BLaER1 treated with 17β-estradiol and CSF1 and Interleukin-3, amounts not matched to agents 10 nM and 100 nM (cell line): ENCODE data around the gene GNPAT.

ENCODE experiments used
- H3K27ac ChIP-seq, 11 experiments: shearing (Covaris generic); formaldehyde crosslinking; 2 replicates each; pipeline ENCODE4 v1.8.1; 2022
- H3K27me3 ChIP-seq, 11 experiments: shearing (Covaris generic); formaldehyde crosslinking; 2 replicates each; pipeline ENCODE4 v1.8.1; 2022
- H3K36me3 ChIP-seq, 11 experiments: shearing (Covaris generic); formaldehyde crosslinking; 2 replicates each; pipeline ENCODE4 v1.8.1; 2022
- H3K4me1 ChIP-seq, 10 experiments: shearing (Covaris generic); formaldehyde crosslinking; 2 replicates each; pipeline ENCODE4 v1.8.1; 2022
- H3K4me2 ChIP-seq, 11 experiments: shearing (Covaris generic); formaldehyde crosslinking; 2 replicates each; pipeline ENCODE4 v1.8.1; 2022
- H3K4me3 ChIP-seq, 10 experiments: shearing (Covaris generic); formaldehyde crosslinking; 2 replicates each; pipeline ENCODE4 v1.8.1; 2022
- H3K9ac ChIP-seq, 11 experiments: shearing (Covaris generic); formaldehyde crosslinking; 2 replicates each; pipeline ENCODE4 v1.8.1; 2022
- H3K9me3 ChIP-seq, 11 experiments: shearing (Covaris generic); formaldehyde crosslinking; replicated peaks in 1 of 11; 2 replicates each; pipeline ENCODE4 v1.8.1; 2022
- H4K20me1 ChIP-seq, 11 experiments: shearing (Covaris generic); formaldehyde crosslinking; 2 replicates each; pipeline ENCODE4 v1.8.1; 2022
- Cebpa-rat ChIP-seq, 11 experiments: shearing (Covaris generic); IDR thresholded peaks; 2 replicates each; pipeline ENCODE4 v1.8.1; 2022

Gene GNPAT

DNA sequence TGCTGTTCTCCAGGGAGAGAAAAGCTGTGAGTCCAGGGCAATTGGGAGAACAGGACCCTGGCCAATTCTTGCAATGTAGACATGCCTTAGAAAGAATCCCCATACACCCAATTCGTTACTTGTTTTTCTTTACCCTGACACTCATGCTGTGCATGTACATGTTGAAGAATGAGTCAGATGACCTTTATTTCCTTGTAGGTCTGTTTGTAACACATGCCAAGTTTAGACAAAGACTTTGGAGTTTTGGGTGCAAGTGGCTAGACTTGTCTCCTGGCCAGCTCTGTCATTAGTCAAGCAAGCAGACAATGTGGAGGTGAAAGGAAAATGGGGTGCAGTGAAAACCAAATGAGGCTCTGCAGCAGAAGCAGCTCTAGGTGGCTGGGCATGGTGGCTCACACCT is 38.1 kb downstream of the GNPAT start:
- H3K27ac ChIP-seq = no peak overlapping the region
- H4K20me1 ChIP-seq = no peaks in the 10 kb centered on the region
- H3K4me1 ChIP-seq = no peaks in the 10 kb centered on the region
- no peak overlapping the region for H3K4me3 ChIP-seq
- H3K9ac ChIP-seq = no peak overlapping the region
- TF ChIP-seq Cebpa-rat (IDR thresholded peaks at IDR 0.05) = no peak
- H3K9me3 ChIP-seq = no peaks in the 10 kb centered on the region
- H3K36me3 ChIP-seq = peaks cover 34 to 52% (median 47%) of the 10 kb centered on the region in 11 experiments
- no peak overlapping the region for H3K4me2 ChIP-seq
- no peaks in the 10 kb centered on the region for H3K27me3 ChIP-seq

DNA sequence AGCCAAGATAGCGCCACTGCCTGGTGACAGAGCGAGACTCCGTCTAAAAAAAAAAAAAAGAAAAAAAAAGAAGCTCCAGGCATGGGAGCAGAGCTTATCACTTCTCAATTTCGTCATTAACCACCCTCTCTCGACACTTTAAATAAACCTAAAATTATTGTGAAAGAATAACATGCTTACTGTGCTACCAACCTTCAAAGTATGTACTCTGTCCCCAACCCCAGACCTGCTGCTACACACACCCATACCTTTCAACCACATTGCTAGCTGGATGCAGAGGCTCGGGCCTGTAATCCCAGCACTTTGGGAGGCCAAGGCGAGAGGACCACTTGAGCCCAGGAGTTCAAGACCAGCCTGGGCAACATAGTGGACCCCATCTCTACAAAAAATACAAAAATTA is 38.7 kb downstream of the GNPAT start:
- Histone ChIP-seq H3K9me3 (no peaks in the 10 kb centered on the region), H3K4me1 (no peaks in the 10 kb centered on the region), H3K4me2 (no peak overlapping the region), H4K20me1 (no peaks in the 10 kb centered on the region), H3K36me3 (peaks cover 28 to 46% (median 41%) of the 10 kb centered on the region in 11 experiments), H3K9ac (no peak overlapping the region), H3K4me3 (no peak overlapping the region), H3K27ac (no peak overlapping the region), H3K27me3 (no peaks in the 10 kb centered on the region)
- TF ChIP-seq Cebpa-rat (IDR thresholded peaks at IDR 0.05) = no peak

DNA sequence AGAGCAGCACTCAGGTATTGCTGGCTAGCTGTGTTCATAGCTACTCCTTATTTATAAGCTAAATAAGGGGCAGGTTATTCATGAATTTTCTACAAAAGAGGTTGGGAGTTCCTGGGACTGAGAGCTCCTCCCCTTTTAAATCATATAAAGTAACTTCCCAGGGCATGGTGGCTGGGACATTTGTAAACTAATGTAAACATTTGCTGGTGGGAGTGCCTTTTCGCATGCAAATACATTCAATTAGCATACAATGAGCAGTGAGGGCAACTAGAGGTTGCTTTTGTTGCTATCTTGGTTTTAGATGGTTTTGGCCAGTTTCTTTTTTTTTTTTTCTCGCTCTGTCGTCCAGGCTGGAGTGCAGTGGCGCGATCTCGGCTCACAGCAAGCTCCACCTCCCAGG is 43.4 kb downstream of the GNPAT start:
- Histone ChIP-seq H3K9ac (no peak overlapping the region), H3K4me3 (no peak overlapping the region), H3K27ac (no peak overlapping the region), H3K36me3 (0 out of 22 replicates have a peak, but pooled peaks cover 0 to under 1% (median 0%) of the 10 kb centered on the region in 11 experiments), H4K20me1 (no peaks in the 10 kb centered on the region), H3K9me3 (no peaks in the 10 kb centered on the region), H3K27me3 (no peaks in the 10 kb centered on the region), H3K4me2 (no peak overlapping the region), H3K4me1 (peaks cover 0 to 6% (median 0%) of the 10 kb centered on the region in 10 experiments; a peak in 5 of 20 replicates)
- no peak for TF ChIP-seq Cebpa-rat (IDR thresholded peaks at IDR 0.05)

DNA sequence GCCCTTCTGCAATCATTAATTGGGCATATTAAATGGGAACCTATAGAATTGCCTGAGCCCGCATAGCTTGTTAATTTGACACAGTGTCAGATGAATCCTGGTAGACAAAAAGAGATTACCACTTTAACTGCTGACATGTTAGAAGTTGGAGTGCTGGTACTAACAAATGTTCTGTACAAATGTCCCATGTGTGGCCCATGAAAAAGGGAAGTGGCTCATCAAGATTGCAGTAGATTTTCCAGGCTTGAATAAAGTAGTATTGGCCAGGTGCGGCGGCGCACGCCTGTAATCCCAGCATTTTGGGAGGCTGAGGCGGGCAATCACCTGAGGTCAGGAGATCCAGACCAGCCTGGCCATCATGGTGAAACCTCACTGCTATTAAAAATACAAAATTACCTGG is 45.6 kb downstream of the GNPAT start:
- Histone ChIP-seq H3K4me1 (peaks cover 0 to 6% (median 0%) of the 10 kb centered on the region in 10 experiments; a peak in 5 of 20 replicates), H3K9ac (no peak overlapping the region), H3K27ac (no peak overlapping the region), H3K9me3 (no peaks in the 10 kb centered on the region), H4K20me1 (no peaks in the 10 kb centered on the region), H3K27me3 (no peaks in the 10 kb centered on the region), H3K4me3 (no peak overlapping the region), H3K36me3 (no peaks in the 10 kb centered on the region), H3K4me2 (no peak overlapping the region)
- TF ChIP-seq Cebpa-rat (IDR thresholded peaks at IDR 0.05) = no peak

DNA sequence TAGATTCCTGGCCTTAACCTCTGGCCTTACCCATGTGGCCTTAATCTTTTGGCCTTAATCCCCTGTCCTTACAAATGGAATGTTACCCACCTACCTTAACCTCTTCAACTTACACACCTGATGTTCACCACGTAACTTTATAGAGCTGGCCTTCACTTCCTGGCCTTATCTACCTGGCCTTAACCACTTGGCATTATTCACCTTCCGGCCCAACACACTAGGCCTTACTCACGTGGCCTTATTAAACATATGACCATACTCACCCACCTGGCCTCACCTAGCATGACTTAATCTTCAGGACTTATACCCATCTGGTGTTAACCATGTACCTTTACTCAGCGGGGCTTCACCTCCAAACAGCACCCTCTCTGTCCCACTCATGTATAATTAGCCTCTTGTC is 54.9 kb downstream of the GNPAT start:
- H4K20me1 ChIP-seq = no peaks in the 10 kb centered on the region
- no peak for TF ChIP-seq Cebpa-rat (IDR thresholded peaks at IDR 0.05)
- H3K4me2 ChIP-seq = no peak overlapping the region
- H3K4me1 ChIP-seq = no peaks in the 10 kb centered on the region
- no peak overlapping the region for H3K27ac ChIP-seq
- H3K4me3 ChIP-seq = no peak overlapping the region
- H3K27me3 ChIP-seq = no peaks in the 10 kb centered on the region
- H3K9ac ChIP-seq = no peak overlapping the region
- H3K36me3 ChIP-seq = no peaks in the 10 kb centered on the region
- no peaks in the 10 kb centered on the region for H3K9me3 ChIP-seq

DNA sequence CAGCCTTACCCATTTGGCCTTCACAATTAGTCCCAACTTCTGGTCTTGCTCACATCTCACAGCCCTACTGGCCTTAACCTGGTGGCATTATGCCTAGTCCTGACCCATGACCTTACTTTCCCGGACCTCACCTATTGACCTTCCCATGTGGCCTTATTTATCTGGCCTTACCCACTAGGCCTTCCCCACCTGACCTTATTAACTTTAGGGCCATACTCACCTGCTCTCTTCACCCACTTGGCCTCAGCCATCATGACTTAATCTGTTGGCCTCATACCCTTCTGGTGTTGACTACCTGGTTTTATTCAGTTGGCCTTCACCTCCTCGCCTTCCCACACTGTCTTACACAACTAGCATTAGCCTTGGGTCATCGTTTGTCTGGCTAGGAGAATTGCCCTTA is 61.0 kb downstream of the GNPAT start:
- H4K20me1 ChIP-seq = no peaks in the 10 kb centered on the region
- H3K9ac ChIP-seq = no peak overlapping the region
- no peak for TF ChIP-seq Cebpa-rat (IDR thresholded peaks at IDR 0.05)
- H3K4me3 ChIP-seq = no peak overlapping the region
- no peak overlapping the region for H3K27ac ChIP-seq
- H3K27me3 ChIP-seq = no peaks in the 10 kb centered on the region
- no peaks in the 10 kb centered on the region for H3K4me1 ChIP-seq
- H3K4me2 ChIP-seq = no peak overlapping the region
- H3K36me3 ChIP-seq = no peaks in the 10 kb centered on the region
- H3K9me3 ChIP-seq = no peaks in the 10 kb centered on the region

DNA sequence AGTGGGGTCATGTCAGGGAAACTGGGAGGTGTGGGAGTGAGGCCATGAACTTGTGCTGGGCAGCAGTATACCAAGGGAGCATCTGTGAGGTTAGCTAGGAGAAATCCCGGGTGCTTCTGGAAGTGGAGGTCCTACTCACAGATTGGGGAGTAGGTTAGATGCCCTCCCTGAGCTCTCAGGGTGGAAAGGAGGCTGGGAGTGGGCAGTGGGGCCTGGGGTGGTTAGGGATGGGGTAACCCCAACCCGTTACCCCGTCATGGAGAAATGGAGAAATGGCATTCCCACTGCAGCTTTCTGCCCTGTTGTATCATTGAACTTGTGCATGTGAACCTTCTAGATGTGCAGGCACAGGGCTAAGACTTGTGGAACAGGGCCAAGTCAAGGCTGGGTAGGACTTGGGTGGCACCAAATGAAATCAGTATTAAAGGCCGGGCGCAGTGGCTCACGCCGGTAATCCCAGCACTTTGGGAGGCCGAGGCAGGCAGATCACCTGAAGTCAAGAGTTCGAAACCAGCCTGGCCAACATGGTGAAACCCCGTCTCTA is 69.5 kb downstream of the GNPAT start:
- no peaks in the 10 kb centered on the region for H3K9me3 ChIP-seq
- H4K20me1 ChIP-seq = no peaks in the 10 kb centered on the region
- no peak overlapping the region for H3K4me3 ChIP-seq
- H3K4me2 ChIP-seq = no peak overlapping the region
- no peak overlapping the region for H3K27ac ChIP-seq
- no peaks in the 10 kb centered on the region for H3K27me3 ChIP-seq
- no peaks in the 10 kb centered on the region for H3K36me3 ChIP-seq
- no peak overlapping the region for H3K9ac ChIP-seq
- no peaks in the 10 kb centered on the region for H3K4me1 ChIP-seq
- no peak for TF ChIP-seq Cebpa-rat (IDR thresholded peaks at IDR 0.05)

DNA sequence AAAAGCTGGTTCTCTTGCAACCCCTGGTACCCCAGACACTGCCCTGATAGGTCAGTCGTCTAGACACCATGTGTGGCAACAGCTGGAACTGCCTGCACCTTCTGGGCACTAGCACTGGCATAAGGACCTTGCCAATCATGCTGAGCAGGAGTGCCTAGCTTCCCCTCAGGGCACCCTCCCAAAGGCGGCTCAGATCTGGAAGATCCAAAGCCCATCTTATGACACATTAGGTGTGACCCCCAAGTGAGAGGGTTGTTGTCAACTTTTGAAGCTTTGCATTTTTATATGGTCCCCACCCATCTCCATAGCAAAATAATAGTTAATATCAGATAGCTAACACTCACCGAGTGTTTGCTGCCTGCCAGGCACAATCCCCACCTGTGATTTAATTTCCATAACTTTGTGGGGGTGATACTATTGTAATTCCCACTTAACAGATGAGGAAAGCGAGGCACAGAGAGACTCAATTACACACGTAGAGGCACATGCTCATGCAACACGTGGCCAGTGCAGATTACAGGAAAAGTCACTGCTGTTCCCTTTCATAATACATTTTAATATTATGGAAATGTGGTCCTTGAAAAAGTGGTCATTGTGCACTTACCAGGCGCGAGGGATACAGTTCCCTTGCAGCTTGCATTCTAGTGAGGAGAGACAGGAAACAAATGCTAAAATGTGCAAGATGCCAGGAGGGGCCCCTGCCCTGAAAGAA is 70.9 kb downstream of the GNPAT start:
- Histone ChIP-seq H3K27me3 (no peaks in the 10 kb centered on the region), H3K9ac (no peak overlapping the region), H4K20me1 (no peaks in the 10 kb centered on the region), H3K27ac (no peak overlapping the region), H3K4me1 (no peaks in the 10 kb centered on the region), H3K36me3 (no peaks in the 10 kb centered on the region), H3K9me3 (no peaks in the 10 kb centered on the region), H3K4me2 (no peak overlapping the region), H3K4me3 (no peak overlapping the region)
- no peak for TF ChIP-seq Cebpa-rat (IDR thresholded peaks at IDR 0.05)

DNA sequence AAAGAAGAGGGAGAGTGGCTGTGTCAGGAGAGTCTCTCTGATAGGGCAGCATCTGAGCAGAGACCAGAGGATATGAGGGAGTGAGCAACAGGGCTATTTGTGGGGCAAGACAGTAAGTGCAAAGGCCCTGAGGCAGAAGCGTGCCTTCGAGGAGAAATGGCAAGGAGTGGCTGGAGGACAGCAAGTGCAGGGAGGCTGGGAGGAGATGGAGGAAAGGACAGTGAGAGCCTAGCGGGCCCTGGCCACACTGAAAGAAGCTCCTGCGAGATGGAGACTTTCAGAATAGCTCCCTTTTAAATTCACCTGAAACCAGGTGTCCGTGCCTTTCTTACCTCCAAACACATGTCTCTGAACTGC is 71.4 kb downstream of the GNPAT start:
- Histone ChIP-seq H3K4me2 (no peak overlapping the region), H3K27me3 (no peaks in the 10 kb centered on the region), H3K4me3 (no peak overlapping the region), H3K9ac (no peak overlapping the region), H4K20me1 (no peaks in the 10 kb centered on the region), H3K4me1 (no peaks in the 10 kb centered on the region), H3K36me3 (no peaks in the 10 kb centered on the region), H3K9me3 (peaks cover 3 to 4% (median 3%) of the 10 kb centered on the region in 11 experiments; a peak in 20 of 22 replicates), H3K27ac (no peak overlapping the region)
- no peak for TF ChIP-seq Cebpa-rat (IDR thresholded peaks at IDR 0.05)

DNA sequence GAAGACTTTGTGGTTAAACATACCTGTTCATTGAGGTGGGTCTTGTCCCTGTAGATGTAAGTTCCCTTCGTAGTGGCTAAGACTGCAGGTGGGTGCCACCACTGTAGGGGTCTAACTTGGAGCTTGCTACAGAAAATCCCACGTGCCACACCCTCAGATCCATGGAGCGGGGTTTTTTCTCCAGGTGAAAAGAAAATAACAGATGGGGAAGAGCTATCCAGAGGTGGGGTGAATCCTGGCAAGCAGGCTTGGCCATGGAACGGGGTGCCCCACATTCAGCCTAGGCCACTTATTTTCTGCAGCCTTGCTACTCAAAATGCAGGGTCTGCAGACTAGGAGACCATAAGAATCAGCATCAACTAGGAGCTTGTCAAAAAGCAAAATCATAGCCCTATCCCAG is 72.6 kb downstream of the GNPAT start:
- Histone ChIP-seq H3K4me2 (no peak overlapping the region), H3K4me1 (no peaks in the 10 kb centered on the region), H3K27me3 (no peaks in the 10 kb centered on the region), H3K27ac (no peak overlapping the region), H4K20me1 (no peaks in the 10 kb centered on the region), H3K36me3 (no peaks in the 10 kb centered on the region), H3K9me3 (peaks cover 8 to 11% (median 10%) of the 10 kb centered on the region in 11 experiments; a peak in 21 of 22 replicates), H3K9ac (no peak overlapping the region), H3K4me3 (no peak overlapping the region)
- TF ChIP-seq Cebpa-rat (IDR thresholded peaks at IDR 0.05) = no peak
